Natural killer cell (primary cell): Measurements from ENCODE around the gene LRP1-AS. TPM values are rescaled to one million over a fixed set of nuclear protein-coding genes. Genes with fewer than 3 reads are reported as not detected.

ENCODE experiments used
- ATAC-seq, 3 donors: fragments of 150-1000 bp in 2 of 3; fragments of 200-7000 bp in 1 of 3; cut with Tn5 transposase; 1 replicate in 1 of 3; 2 replicates in 2 of 3; pipeline ENCODE4 v1.10.0; 2021; ENCODE audit warnings: mild to moderate bottlenecking in 2 of 3, moderate library complexity in 2 of 3
- DNase-seq, 2 donors: peaks; one replicate each; pipeline versions ENCODE4 v3.0.0 to v3.0.0-alpha.2; 2013 to 2021; ENCODE audit warnings: mixed read lengths in 1 of 2
- H3K27ac ChIP-seq: one replicate; pipeline ENCODE4 v1.5.1; 2013; ENCODE audit warnings: mild to moderate bottlenecking, low read length
- H3K27me3 ChIP-seq: one replicate; pipeline ENCODE4 v1.6.1; 2013; ENCODE audit warnings: low read length; ENCODE audit not compliant: control insufficient read depth, insufficient read depth
- H3K36me3 ChIP-seq: one replicate; pipeline ENCODE4 v1.6.1; 2013; ENCODE audit warnings: low read length; ENCODE audit not compliant: control insufficient read depth, insufficient read depth
- H3K4me1 ChIP-seq: one replicate; pipeline ENCODE4 v1.6.1; 2013; ENCODE audit warnings: low read length; ENCODE audit not compliant: control insufficient read depth, insufficient read depth
- H3K4me3 ChIP-seq: one replicate; pipeline ENCODE4 v1.5.1; 2013; ENCODE audit warnings: low read length
- H3K9me3 ChIP-seq: one replicate; pipeline ENCODE4 v1.6.1; 2013; ENCODE audit warnings: low read length; ENCODE audit not compliant: control insufficient read depth, insufficient read depth
- H3K27ac Mint-ChIP-seq, 2 donors: one replicate each; pipeline ENCODE4 v1.8.0; 2022; ENCODE audit warnings: mild to moderate bottlenecking in 2 of 2, mixed read lengths in 2 of 2, moderate library complexity in 1 of 2
- H3K27me3 Mint-ChIP-seq, 2 donors: one replicate each; pipeline ENCODE4 v1.8.0; 2022; ENCODE audit warnings: low read depth in 2 of 2, mixed read lengths in 2 of 2
- H3K36me3 Mint-ChIP-seq: one replicate; pipeline ENCODE4 v1.8.0; 2022; ENCODE audit warnings: mixed read lengths
- H3K4me1 Mint-ChIP-seq, 2 donors: one replicate each; pipeline ENCODE4 v1.8.0; 2022; ENCODE audit warnings: mixed read lengths in 2 of 2
- H3K4me3 Mint-ChIP-seq: one replicate; pipeline ENCODE4 v1.8.0; 2022; ENCODE audit warnings: mild to moderate bottlenecking, moderate library complexity, mixed read lengths
- H3K9me3 Mint-ChIP-seq, 2 donors: one replicate each; pipeline ENCODE4 v1.8.0; 2022; ENCODE audit warnings: mixed read lengths in 2 of 2
- WGBS: methylation state at CpG from one replicate; pipeline ENCODE4 v1.1.7; 2013; ENCODE audit warnings: missing lambda C conversion rate; ENCODE audit not compliant: insufficient coverage; 5-methylcytosine and 5-hydroxymethylcytosine counted together
- intact Hi-C: fragments of 100-400 bp; cut with micrococcal nuclease; formaldehyde crosslinking; loops from one replicate; pipeline ENCODE4 v1.14.2; 2022
- total RNA-seq, 4 donors: library from RNA; stranded (reverse); fragments of 120-200 nt in 1 of 4; gene quantifications; one replicate each; pipeline versions ENCODE4 v1.2.3 to v1.2.4, GENCODE V29; 2013 to 2022
- TF ChIP-seq, protein P1 (sequence below): fragments of 200-600 bp; IDR thresholded peaks from one replicate; pipeline ENCODE4 v1.8.0; 2022; ENCODE audit warnings: antibody characterized with exemption

Gene LRP1-AS
- total RNA-seq, 3 donors from 2014 or later (not counting 1 experiment from before 2014, with no cell fraction given) = not detected

DNA sequence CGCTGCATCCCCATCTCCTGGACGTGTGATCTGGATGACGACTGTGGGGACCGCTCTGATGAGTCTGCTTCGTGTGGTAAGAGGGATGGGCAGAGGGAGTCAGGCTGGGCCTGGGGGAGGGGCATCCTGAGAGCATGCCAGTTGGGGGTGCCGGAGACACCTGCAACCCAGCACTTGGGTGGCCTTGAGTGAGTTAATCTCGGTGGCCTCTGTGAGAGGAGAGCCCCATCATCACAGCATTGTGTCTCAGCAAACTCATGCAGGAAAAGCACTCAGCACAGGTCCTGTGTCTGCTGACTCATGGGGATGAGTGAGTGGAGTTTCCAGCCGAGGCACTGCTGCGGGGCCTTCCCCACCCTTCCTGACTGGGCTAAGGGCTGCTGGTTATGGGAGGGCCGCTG, 19.6 kb upstream of the LRP1-AS start:
- ATAC-seq = peak in 1 of 3 donors; percentile 31
- H3K36me3 Mint-ChIP-seq = no peaks in the 10 kb centered on the region
- H3K36me3 ChIP-seq = no peaks in the 10 kb centered on the region
- no peak overlapping the region for H3K27ac Mint-ChIP-seq
- TF ChIP-seq, protein P1, sequence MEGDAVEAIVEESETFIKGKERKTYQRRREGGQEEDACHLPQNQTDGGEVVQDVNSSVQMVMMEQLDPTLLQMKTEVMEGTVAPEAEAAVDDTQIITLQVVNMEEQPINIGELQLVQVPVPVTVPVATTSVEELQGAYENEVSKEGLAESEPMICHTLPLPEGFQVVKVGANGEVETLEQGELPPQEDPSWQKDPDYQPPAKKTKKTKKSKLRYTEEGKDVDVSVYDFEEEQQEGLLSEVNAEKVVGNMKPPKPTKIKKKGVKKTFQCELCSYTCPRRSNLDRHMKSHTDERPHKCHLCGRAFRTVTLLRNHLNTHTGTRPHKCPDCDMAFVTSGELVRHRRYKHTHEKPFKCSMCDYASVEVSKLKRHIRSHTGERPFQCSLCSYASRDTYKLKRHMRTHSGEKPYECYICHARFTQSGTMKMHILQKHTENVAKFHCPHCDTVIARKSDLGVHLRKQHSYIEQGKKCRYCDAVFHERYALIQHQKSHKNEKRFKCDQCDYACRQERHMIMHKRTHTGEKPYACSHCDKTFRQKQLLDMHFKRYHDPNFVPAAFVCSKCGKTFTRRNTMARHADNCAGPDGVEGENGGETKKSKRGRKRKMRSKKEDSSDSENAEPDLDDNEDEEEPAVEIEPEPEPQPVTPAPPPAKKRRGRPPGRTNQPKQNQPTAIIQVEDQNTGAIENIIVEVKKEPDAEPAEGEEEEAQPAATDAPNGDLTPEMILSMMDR = no peak
- H3K27ac ChIP-seq = no peak overlapping the region
- no peak overlapping the region for H3K4me3 Mint-ChIP-seq
- no peaks in the 10 kb centered on the region for H3K9me3 Mint-ChIP-seq
- H3K4me3 ChIP-seq = no peak overlapping the region
- H3K4me1 ChIP-seq = peaks cover 3% of the 10 kb centered on the region
- WGBS = 55% methylated on average over 10 of the region's 10 CpGs
- intact Hi-C loops = no loop called here
- H3K4me1 Mint-ChIP-seq = no peaks in the 10 kb centered on the region
- H3K9me3 ChIP-seq = no peaks in the 10 kb centered on the region
- H3K27me3 Mint-ChIP-seq = no peaks in the 10 kb centered on the region
- H3K27me3 ChIP-seq = no peaks in the 10 kb centered on the region
- no peak for DNase-seq

- H3K27me3 ChIP-seq = no peaks in the 10 kb centered on the region
- no peak overlapping the region for H3K27ac Mint-ChIP-seq
- no peak overlapping the region for H3K4me3 ChIP-seq
- ATAC-seq (no peak), DNase-seq (no peak)
- H3K36me3 Mint-ChIP-seq = no peaks in the 10 kb centered on the region
- H3K36me3 ChIP-seq = no peaks in the 10 kb centered on the region
- TF ChIP-seq, protein P1 = no peak
- no peaks in the 10 kb centered on the region for H3K9me3 ChIP-seq
- H3K27ac ChIP-seq = no peak overlapping the region
- WGBS = 91% methylated on average over 19 of the region's 19 CpGs
- H3K4me1 Mint-ChIP-seq = no peaks in the 10 kb centered on the region
- H3K4me3 Mint-ChIP-seq = no peak overlapping the region
- H3K27me3 Mint-ChIP-seq = no peaks in the 10 kb centered on the region
- intact Hi-C loops = no loop called here
- peaks cover 3% of the 10 kb centered on the region for H3K4me1 ChIP-seq
- H3K9me3 Mint-ChIP-seq = no peaks in the 10 kb centered on the region
These were observed 18.3 kb upstream of the LRP1-AS start for GRCh38 chr12:57165741-57166140.

GRCh38 chr12:57164966-57165625, 17.7 kb upstream of the LRP1-AS start:
- no peaks in the 10 kb centered on the region for H3K9me3 Mint-ChIP-seq
- Histone ChIP-seq H3K4me1 (peaks cover 3% of the 10 kb centered on the region), H3K36me3 (no peaks in the 10 kb centered on the region), H3K9me3 (no peaks in the 10 kb centered on the region), H3K4me3 (no peak overlapping the region), H3K27ac (no peak overlapping the region), H3K27me3 (no peaks in the 10 kb centered on the region)
- no peaks in the 10 kb centered on the region for H3K27me3 Mint-ChIP-seq
- TF ChIP-seq, protein P1 = no peak
- H3K36me3 Mint-ChIP-seq = no peaks in the 10 kb centered on the region
- intact Hi-C loops = no loop called here
- H3K4me1 Mint-ChIP-seq = peaks cover 0 to 5% of the 10 kb centered on the region in 2 donors
- WGBS = 86% methylated on average over 13 of the region's 13 CpGs
- no peak for ATAC-seq
- H3K27ac Mint-ChIP-seq = no peak overlapping the region
- DNase-seq = no peak
- H3K4me3 Mint-ChIP-seq = no peak overlapping the region

DNA sequence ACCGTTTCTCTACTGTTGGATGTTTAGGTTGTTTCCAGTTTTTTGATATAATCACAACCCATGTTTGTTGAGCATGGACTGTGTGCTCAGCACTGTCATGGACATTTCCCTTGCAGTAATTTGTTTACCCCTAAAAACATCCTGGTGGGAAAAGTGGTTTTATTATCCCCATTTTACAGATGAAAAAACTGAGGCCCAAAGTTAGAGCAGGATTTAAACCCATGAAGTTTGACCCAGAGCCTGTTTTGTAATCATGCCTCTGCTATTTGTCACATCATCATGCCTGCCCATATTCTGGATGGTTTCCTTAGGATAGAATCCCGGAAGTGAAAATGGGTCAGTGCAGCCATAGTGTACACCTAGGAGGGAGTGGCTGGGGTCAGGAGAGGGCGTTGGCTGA, 17.0 kb upstream of the LRP1-AS start:
- Mint-ChIP-seq H3K9me3 (no peaks in the 10 kb centered on the region), H3K4me3 (no peak overlapping the region), H3K27me3 (no peaks in the 10 kb centered on the region), H3K4me1 (peaks cover 0 to 5% of the 10 kb centered on the region in 2 donors), H3K36me3 (no peaks in the 10 kb centered on the region), H3K27ac (no peak overlapping the region)
- no peak overlapping the region for H3K27ac ChIP-seq
- TF ChIP-seq, protein P1 = no peak
- intact Hi-C loops = no loop called here
- no peaks in the 10 kb centered on the region for H3K27me3 ChIP-seq
- WGBS = 80% methylated on average over 3 of the region's 3 CpGs
- no peak overlapping the region for H3K4me3 ChIP-seq
- H3K36me3 ChIP-seq = no peaks in the 10 kb centered on the region
- H3K4me1 ChIP-seq = peaks cover 7% of the 10 kb centered on the region
- DNase-seq = no peak
- ATAC-seq = no peak
- H3K9me3 ChIP-seq = no peaks in the 10 kb centered on the region
